GM23338 (cell line): ENCODE results near the gene HNRNPAB. TPM values are rescaled to one million over a fixed set of nuclear protein-coding genes. Genes with fewer than 3 reads are reported as not detected.

ENCODE experiments used
- ATAC-seq: fragments of 200-7000 bp; cut with Tn5 transposase; 3 replicates; pipeline ENCODE4 v1.9.1; 2020
- DNase-seq: peaks from one replicate; pipeline ENCODE4 v3.0.0-alpha.2; 2015; ENCODE audit warnings: low spot score
- H2AFZ ChIP-seq: fragments of 200-600 bp; sonication (generic); 2 replicates; pipeline ENCODE4 v1.8.0; 2016; ENCODE audit warnings: antibody characterized with exemption, mild to moderate bottlenecking, moderate library complexity
- H3F3A ChIP-seq: fragments of 200-600 bp; sonication (generic); replicated peaks from 2 replicates; pipeline ENCODE4 v1.8.0; 2017; ENCODE audit warnings: antibody characterized with exemption, mixed run types, low read depth
- H3K27ac ChIP-seq: fragments of 200-600 bp; sonication (generic); 2 replicates; pipeline ENCODE4 v1.6.1; 2016; ENCODE audit warnings: low read depth
- H3K27me3 ChIP-seq: fragments of 200-600 bp; sonication (generic); 2 replicates; pipeline ENCODE4 v1.8.0; 2016; ENCODE audit warnings: mild to moderate bottlenecking, mixed run types, moderate library complexity; ENCODE audit not compliant: insufficient read depth
- H3K36me3 ChIP-seq: fragments of 200-600 bp; sonication (generic); 2 replicates; pipeline ENCODE4 v1.8.0; 2016; ENCODE audit warnings: mild to moderate bottlenecking; ENCODE audit not compliant: insufficient read depth
- H3K4me1 ChIP-seq: fragments of 200-600 bp; sonication (generic); 2 replicates; pipeline ENCODE4 v1.8.0; 2016; ENCODE audit warnings: mild to moderate bottlenecking, moderate library complexity; ENCODE audit not compliant: insufficient read depth
- H3K4me2 ChIP-seq: fragments of 200-600 bp; sonication (generic); 2 replicates; pipeline ENCODE4 v1.7.1; 2017; ENCODE audit warnings: mixed run types
- H3K4me3 ChIP-seq: fragments of 200-600 bp; sonication (generic); 2 replicates; pipeline ENCODE4 v1.6.1; 2016; ENCODE audit warnings: mixed run types
- H3K79me2 ChIP-seq: fragments of 200-600 bp; sonication (generic); replicated peaks from 2 replicates; pipeline ENCODE4 v1.8.0; 2017; ENCODE audit warnings: mild to moderate bottlenecking; ENCODE audit not compliant: insufficient read depth
- H3K9me2 ChIP-seq: fragments of 200-600 bp; sonication (generic); 2 replicates; pipeline ENCODE4 v1.8.0; 2017; ENCODE audit not compliant: insufficient read depth
- H4K20me1 ChIP-seq: fragments of 200-600 bp; sonication (generic); replicated peaks from 2 replicates; pipeline ENCODE4 v1.8.0; 2017; ENCODE audit warnings: mild to moderate bottlenecking; ENCODE audit not compliant: insufficient read depth
- H3K27ac Mint-ChIP-seq: 2 replicates; pipeline ENCODE4 v1.8.0; 2020; ENCODE audit warnings: inconsistent platforms, mild to moderate bottlenecking, moderate library complexity, mixed read lengths
- H3K27me3 Mint-ChIP-seq: 3 replicates; pipeline ENCODE4 v1.8.0; 2022; ENCODE audit warnings: low read depth, mild to moderate bottlenecking, moderate library complexity, mixed read lengths, inconsistent platforms; ENCODE audit not compliant: insufficient read depth, poor library complexity
- H3K36me3 Mint-ChIP-seq: 3 replicates; pipeline ENCODE4 v1.8.0; 2021; ENCODE audit warnings: low read depth, mild to moderate bottlenecking, inconsistent platforms, moderate library complexity, mixed read lengths
- H3K4me1 Mint-ChIP-seq: 3 replicates; pipeline ENCODE4 v1.8.0; 2020; ENCODE audit warnings: mild to moderate bottlenecking, inconsistent platforms, mixed read lengths
- H3K4me3 Mint-ChIP-seq: 3 replicates; pipeline ENCODE4 v1.8.0; 2021; ENCODE audit warnings: moderate library complexity, mild to moderate bottlenecking, inconsistent platforms, mixed read lengths
- H3K9me3 Mint-ChIP-seq: 3 replicates; pipeline ENCODE4 v1.8.0; 2020; ENCODE audit warnings: moderate library complexity, mild to moderate bottlenecking, inconsistent platforms, mixed read lengths
- CREB1 ChIP-seq: fragments of 250-450 bp; sonication (Bioruptor Pico); IDR thresholded peaks from 2 replicates; pipeline ENCODE4 v1.5.0; 2020; ENCODE audit warnings: low read depth, mild to moderate bottlenecking, moderate library complexity
- POLR2AphosphoS5 ChIP-seq: IDR thresholded peaks from 2 replicates; pipeline ENCODE4 v1.6.1; 2016; ENCODE audit warnings: antibody characterized with exemption, low read depth
- STAT1 ChIP-seq: IDR thresholded peaks from one replicate; pipeline ENCODE4 v1.6.1; 2016; ENCODE audit warnings: antibody characterized with exemption; ENCODE audit not compliant: unreplicated experiment
- ZNF114 ChIP-seq: fragments of 250-450 bp; sonication (Bioruptor Pico); IDR thresholded peaks from 2 replicates; pipeline ENCODE4 v1.5.0; 2020; ENCODE audit warnings: mild to moderate bottlenecking, moderate library complexity
- ZNF331 ChIP-seq: fragments of 250-450 bp; sonication (Bioruptor Pico); IDR thresholded peaks from 2 replicates; pipeline ENCODE4 v1.5.0; 2020; ENCODE audit warnings: low read depth, mild to moderate bottlenecking, moderate library complexity
- polyA plus RNA-seq: library from polyadenylated mRNA; unstranded; fragments of >200 nt; fragmentation: Nextera tagmentation; extraction: Ambion mirVana; gene quantifications from 2 replicates; pipeline ENCODE4 v1.2.1, GENCODE V29; 2016
- total RNA-seq: library from RNA; depleted of rRNA; stranded (reverse); fragments of >200 nt; shearing (Covaris generic); gene quantifications from 2 replicates; pipeline ENCODE4 v1.2.3, GENCODE V29; 2014
- TF ChIP-seq, protein P1 (sequence below), 2 experiments: fragments of 200-600 bp in 1 of 2; sonication (generic) in 1 of 2; conservative IDR thresholded peaks; 2 replicates each; pipeline versions ENCODE4 v1.5.1 to v1.6.1; 2016 to 2017; ENCODE audit warnings: antibody characterized with exemption in 2 of 2, low read depth in 2 of 2, mild to moderate bottlenecking in 2 of 2, moderate library complexity in 1 of 2
- TF ChIP-seq, protein P2 (sequence below): IDR thresholded peaks from one replicate; pipeline ENCODE4 v1.6.1; 2018; ENCODE audit warnings: antibody characterized with exemption; ENCODE audit not compliant: unreplicated experiment
- TF ChIP-seq, protein P3 (sequence below): fragments of 250-450 bp; sonication (Bioruptor Pico); IDR thresholded peaks from 2 replicates; pipeline ENCODE4 v1.5.0; 2020; ENCODE audit warnings: mild to moderate bottlenecking, moderate library complexity

HNRNPAB gene
- total and polyA plus RNA-seq, 2 experiments from 2014 or later = 304 to 579 TPM

DNA sequence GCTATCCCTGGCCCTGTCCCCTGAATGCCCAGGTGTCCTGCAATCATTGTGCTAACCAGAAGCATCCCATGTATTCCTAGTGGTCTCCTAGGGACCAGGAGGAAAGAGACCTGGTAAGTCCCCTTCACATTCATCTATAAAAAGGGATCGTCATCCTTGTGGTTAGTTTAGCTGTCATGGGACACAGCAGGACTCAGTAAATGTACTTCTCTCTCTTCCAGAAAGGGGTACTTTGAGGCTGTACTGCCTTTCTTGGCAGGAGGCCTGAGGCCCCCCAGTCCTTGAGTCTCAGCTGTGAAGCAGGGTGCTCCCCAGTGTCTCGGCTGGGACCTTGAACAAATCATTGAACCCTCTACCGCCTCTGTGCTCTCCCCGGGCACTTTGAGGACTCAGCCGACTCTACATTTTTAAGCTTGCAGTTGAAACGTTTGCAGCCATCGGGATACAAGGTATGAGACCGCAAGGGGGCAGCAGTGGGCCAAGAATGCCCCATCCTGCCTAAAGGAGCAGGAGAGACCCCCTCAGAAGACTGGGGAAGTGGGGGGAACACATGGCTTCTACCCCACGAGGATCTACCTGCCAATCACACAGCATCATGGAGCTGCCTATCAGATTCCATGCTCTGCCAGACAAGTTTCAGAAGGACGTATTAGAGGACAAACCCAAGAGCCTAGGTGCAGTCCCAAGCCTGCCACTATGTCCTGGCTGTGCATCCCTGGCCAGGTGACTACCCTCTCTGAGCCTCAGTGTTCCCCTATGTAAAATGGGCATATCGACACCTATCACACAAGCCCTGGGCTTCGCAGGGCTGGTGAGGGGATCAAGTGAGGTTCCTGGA lies 30.6 kb downstream of the HNRNPAB start:
- Histone ChIP-seq H2AFZ (0 out of 2 replicates have a peak overlapping the region, but pooled peaks have one; percentile 8), H3K4me1 (peaks cover 9% of the 10 kb centered on the region; the same call in 1 of the 2 replicates), H3F3A (peaks cover 13% of the 10 kb centered on the region), H3K27ac (no peak overlapping the region), H3K36me3 (no peaks in the 10 kb centered on the region), H3K79me2 (peaks cover 13% of the 10 kb centered on the region; the same call in 1 of the 2 replicates), H3K9me2 (no peaks in the 10 kb centered on the region), H3K4me2 (no peak overlapping the region), H4K20me1 (no peaks in the 10 kb centered on the region), H3K27me3 (no peaks in the 10 kb centered on the region), H3K4me3 (no peak overlapping the region)
- peak; percentile 37 for ATAC-seq
- Mint-ChIP-seq H3K36me3 (peaks cover 15% of the 10 kb centered on the region), H3K27ac (no peak overlapping the region; the same call in 1 of the 2 replicates), H3K4me1 (peaks cover 28% of the 10 kb centered on the region), H3K9me3 (no peaks in the 10 kb centered on the region; the same call in 2 of the 3 replicates), H3K4me3 (no peak overlapping the region; the same call in 2 of the 3 replicates), H3K27me3 (peaks cover 32% of the 10 kb centered on the region)
- TF ChIP-seq, protein P1, sequence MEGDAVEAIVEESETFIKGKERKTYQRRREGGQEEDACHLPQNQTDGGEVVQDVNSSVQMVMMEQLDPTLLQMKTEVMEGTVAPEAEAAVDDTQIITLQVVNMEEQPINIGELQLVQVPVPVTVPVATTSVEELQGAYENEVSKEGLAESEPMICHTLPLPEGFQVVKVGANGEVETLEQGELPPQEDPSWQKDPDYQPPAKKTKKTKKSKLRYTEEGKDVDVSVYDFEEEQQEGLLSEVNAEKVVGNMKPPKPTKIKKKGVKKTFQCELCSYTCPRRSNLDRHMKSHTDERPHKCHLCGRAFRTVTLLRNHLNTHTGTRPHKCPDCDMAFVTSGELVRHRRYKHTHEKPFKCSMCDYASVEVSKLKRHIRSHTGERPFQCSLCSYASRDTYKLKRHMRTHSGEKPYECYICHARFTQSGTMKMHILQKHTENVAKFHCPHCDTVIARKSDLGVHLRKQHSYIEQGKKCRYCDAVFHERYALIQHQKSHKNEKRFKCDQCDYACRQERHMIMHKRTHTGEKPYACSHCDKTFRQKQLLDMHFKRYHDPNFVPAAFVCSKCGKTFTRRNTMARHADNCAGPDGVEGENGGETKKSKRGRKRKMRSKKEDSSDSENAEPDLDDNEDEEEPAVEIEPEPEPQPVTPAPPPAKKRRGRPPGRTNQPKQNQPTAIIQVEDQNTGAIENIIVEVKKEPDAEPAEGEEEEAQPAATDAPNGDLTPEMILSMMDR (conservative IDR thresholded peaks at IDR 0.05; ENCODE audit: low read depth in 2 of 2) = peak; percentile 91
- TF ChIP-seq ZNF331 (no peak), STAT1 (no peak), CREB1 (0 out of 2 replicates have a peak, but pooled peaks have one; percentile 8)
- DNase-seq = peak; percentile 91

DNA sequence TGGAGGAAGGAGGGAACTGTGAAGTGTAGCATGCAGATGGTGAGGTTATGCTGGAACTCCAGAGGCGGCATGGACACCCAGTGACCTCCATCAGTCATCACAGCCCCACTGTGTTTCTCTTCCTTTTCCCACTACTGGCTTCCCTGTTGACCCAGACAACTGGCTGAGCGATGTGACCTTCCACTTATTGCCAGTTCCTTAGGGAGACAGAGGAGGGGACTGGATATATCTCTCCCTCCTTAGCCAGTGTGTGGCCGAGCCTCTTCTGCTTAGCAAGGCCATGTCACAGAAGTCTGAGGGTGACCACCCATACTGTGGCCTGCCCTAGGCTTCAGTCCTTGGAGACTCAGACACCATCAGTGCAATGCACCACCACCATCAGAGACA lies 31.2 kb downstream of the HNRNPAB start:
- no peak overlapping the region for H3K27ac ChIP-seq
- H3K36me3 Mint-ChIP-seq = peaks cover 11% of the 10 kb centered on the region
- peaks cover 13% of the 10 kb centered on the region for H3F3A ChIP-seq
- peaks cover 9% of the 10 kb centered on the region; the same call in 1 of the 2 replicates for H3K4me1 ChIP-seq
- no peaks in the 10 kb centered on the region for H3K27me3 ChIP-seq
- H4K20me1 ChIP-seq = no peaks in the 10 kb centered on the region
- no peak overlapping the region for H3K4me3 Mint-ChIP-seq
- no peak overlapping the region for H3K4me2 ChIP-seq
- no peak overlapping the region for H3K4me3 ChIP-seq
- DNase-seq (no peak), ATAC-seq (no peak)
- H3K79me2 ChIP-seq = peaks cover 10% of the 10 kb centered on the region; the same call in 1 of the 2 replicates
- no peaks in the 10 kb centered on the region for H3K36me3 ChIP-seq
- H3K4me1 Mint-ChIP-seq = peaks cover 26% of the 10 kb centered on the region
- no peak overlapping the region for H3K27ac Mint-ChIP-seq
- H3K9me3 Mint-ChIP-seq = no peaks in the 10 kb centered on the region; the same call in 2 of the 3 replicates
- H2AFZ ChIP-seq = no peak overlapping the region
- peaks cover 33% of the 10 kb centered on the region for H3K27me3 Mint-ChIP-seq
- H3K9me2 ChIP-seq = no peaks in the 10 kb centered on the region
- TF ChIP-seq POLR2AphosphoS5 (no peak), CREB1 (no peak), ZNF114 (CRISPR knock-in tag) (no peak)
- TF ChIP-seq, protein P2, sequence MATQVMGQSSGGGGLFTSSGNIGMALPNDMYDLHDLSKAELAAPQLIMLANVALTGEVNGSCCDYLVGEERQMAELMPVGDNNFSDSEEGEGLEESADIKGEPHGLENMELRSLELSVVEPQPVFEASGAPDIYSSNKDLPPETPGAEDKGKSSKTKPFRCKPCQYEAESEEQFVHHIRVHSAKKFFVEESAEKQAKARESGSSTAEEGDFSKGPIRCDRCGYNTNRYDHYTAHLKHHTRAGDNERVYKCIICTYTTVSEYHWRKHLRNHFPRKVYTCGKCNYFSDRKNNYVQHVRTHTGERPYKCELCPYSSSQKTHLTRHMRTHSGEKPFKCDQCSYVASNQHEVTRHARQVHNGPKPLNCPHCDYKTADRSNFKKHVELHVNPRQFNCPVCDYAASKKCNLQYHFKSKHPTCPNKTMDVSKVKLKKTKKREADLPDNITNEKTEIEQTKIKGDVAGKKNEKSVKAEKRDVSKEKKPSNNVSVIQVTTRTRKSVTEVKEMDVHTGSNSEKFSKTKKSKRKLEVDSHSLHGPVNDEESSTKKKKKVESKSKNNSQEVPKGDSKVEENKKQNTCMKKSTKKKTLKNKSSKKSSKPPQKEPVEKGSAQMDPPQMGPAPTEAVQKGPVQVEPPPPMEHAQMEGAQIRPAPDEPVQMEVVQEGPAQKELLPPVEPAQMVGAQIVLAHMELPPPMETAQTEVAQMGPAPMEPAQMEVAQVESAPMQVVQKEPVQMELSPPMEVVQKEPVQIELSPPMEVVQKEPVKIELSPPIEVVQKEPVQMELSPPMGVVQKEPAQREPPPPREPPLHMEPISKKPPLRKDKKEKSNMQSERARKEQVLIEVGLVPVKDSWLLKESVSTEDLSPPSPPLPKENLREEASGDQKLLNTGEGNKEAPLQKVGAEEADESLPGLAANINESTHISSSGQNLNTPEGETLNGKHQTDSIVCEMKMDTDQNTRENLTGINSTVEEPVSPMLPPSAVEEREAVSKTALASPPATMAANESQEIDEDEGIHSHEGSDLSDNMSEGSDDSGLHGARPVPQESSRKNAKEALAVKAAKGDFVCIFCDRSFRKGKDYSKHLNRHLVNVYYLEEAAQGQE = no peak
- TF ChIP-seq, protein P3, sequence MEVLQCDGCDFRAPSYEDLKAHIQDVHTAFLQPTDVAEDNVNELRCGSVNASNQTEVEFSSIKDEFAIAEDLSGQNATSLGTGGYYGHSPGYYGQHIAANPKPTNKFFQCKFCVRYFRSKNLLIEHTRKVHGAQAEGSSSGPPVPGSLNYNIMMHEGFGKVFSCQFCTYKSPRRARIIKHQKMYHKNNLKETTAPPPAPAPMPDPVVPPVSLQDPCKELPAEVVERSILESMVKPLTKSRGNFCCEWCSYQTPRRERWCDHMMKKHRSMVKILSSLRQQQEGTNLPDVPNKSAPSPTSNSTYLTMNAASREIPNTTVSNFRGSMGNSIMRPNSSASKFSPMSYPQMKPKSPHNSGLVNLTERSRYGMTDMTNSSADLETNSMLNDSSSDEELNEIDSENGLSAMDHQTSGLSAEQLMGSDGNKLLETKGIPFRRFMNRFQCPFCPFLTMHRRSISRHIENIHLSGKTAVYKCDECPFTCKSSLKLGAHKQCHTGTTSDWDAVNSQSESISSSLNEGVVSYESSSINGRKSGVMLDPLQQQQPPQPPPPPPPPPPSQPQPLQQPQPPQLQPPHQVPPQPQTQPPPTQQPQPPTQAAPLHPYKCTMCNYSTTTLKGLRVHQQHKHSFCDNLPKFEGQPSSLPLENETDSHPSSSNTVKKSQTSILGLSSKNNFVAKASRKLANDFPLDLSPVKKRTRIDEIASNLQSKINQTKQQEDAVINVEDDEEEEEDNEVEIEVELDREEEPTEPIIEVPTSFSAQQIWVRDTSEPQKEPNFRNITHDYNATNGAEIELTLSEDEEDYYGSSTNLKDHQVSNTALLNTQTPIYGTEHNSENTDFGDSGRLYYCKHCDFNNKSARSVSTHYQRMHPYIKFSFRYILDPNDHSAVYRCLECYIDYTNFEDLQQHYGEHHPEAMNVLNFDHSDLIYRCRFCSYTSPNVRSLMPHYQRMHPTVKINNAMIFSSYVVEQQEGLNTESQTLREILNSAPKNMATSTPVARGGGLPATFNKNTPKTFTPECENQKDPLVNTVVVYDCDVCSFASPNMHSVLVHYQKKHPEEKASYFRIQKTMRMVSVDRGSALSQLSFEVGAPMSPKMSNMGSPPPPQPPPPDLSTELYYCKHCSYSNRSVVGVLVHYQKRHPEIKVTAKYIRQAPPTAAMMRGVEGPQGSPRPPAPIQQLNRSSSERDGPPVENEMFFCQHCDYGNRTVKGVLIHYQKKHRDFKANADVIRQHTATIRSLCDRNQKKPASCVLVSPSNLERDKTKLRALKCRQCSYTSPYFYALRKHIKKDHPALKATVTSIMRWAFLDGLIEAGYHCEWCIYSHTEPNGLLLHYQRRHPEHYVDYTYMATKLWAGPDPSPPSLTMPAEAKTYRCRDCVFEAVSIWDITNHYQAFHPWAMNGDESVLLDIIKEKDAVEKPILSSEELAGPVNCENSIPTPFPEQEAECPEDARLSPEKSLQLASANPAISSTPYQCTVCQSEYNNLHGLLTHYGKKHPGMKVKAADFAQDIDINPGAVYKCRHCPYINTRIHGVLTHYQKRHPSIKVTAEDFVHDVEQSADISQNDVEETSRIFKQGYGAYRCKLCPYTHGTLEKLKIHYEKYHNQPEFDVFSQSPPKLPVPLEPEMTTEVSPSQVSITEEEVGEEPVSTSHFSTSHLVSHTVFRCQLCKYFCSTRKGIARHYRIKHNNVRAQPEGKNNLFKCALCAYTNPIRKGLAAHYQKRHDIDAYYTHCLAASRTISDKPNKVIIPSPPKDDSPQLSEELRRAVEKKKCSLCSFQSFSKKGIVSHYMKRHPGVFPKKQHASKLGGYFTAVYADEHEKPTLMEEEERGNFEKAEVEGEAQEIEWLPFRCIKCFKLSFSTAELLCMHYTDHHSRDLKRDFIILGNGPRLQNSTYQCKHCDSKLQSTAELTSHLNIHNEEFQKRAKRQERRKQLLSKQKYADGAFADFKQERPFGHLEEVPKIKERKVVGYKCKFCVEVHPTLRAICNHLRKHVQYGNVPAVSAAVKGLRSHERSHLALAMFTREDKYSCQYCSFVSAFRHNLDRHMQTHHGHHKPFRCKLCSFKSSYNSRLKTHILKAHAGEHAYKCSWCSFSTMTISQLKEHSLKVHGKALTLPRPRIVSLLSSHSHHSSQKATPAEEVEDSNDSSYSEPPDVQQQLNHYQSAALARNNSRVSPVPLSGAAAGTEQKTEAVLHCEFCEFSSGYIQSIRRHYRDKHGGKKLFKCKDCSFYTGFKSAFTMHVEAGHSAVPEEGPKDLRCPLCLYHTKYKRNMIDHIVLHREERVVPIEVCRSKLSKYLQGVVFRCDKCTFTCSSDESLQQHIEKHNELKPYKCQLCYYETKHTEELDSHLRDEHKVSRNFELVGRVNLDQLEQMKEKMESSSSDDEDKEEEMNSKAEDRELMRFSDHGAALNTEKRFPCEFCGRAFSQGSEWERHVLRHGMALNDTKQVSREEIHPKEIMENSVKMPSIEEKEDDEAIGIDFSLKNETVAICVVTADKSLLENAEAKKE = no peak
